Heart left ventricle (tissue), 13 donors: Measurements from ENCODE around the gene MYO7A.

Source experiments
- CTCF ChIP-seq, 12 donors: fragments of 200-600 bp; sonication (generic) in 4 of 12; IDR thresholded peaks; one replicate each; pipeline versions ENCODE4 v1.5.0 to v1.8.0; 2018 to 2022; ENCODE audit warnings: antibody characterized with exemption in 12 of 12, mild to moderate bottlenecking in 5 of 12
- POLR2A ChIP-seq, 2 donors: fragments of 450-650 bp; IDR thresholded peaks; one replicate each; pipeline ENCODE4 v1.6.1; 2017; ENCODE audit warnings: antibody characterized with exemption in 2 of 2, mild to moderate bottlenecking in 2 of 2, moderate library complexity in 2 of 2
- donor health status: ischemic (EF 13 %, LVEDD 7.1; RV severe dilation, severe dysfunction).
- donor health status: DM: no; HTN: yes; CAD: no.
- donor health status: DM: no; HTN: no; CAD: no.
- donor health status: ischemic (EF 25% LVEDD 6.9; RV normal size, moderate dysfunction).
- donor health status: ischemic (EF 25% LVEDD 5.7; RV mildly dilated, moderate dysfunction).
- donor health status: ischemic (EF 35%, LVEDD 5.7; RV mildly dilated, moderate dysfunction).
- donor health status: nonischemic (EF 11% LVEDD 7.7; RV severe dilation, severe dysfunction).
- donor health status: DM: yes; HTN: yes; CAD: no.
- donor health status: PGD.
- donor health status: ischemic (EF 29% LVEDD 5.4; RV normal size, mild dysfunction).
- donor health status: nonischemic (EF 23%, LVEDD 6.1; RV moderate dilation, normal function).

GRCh38 chr11:77163271-77163670 is 35.2 kb downstream of the MYO7A start:
- TF ChIP-seq CTCF (IDR thresholded peaks at IDR 0.05) = no peak
- TF ChIP-seq POLR2A (IDR thresholded peaks at IDR 0.05) = no peak
